ENCODE results near the gene SRSF6. TPM values are rescaled to one million over a fixed set of nuclear protein-coding genes. Genes with fewer than 3 reads are reported as not detected.
"Not testable (repeated sequence)": the region's sequence is repeated elsewhere in the genome, so short reads cannot be mapped to it uniquely, and the experiment has no call there.

Gene SRSF6
- polyA plus RNA-seq, 1 donor from 2014 or later, result 225 TPM

DNA sequence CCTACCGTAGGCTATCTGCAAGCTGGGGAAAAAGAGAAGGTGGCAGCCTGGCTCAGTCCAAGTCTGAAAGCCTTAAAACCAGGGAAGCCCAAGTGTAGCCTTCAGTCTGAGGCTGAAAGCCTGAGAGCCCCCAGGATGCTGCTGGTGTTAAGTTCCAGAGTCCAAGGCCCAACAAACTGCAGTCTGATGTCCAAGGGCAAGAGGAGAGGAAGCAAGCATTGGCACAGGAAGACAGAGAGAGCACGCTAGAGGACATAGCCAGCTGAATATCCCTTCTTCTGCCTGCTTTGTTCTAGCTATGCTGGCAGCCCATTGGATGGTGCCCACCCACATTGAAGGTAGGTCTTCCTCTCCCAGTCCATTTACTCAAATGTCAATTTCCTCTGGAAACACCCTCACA lies 37.7 kb downstream of the SRSF6 start:
- Histone ChIP-seq H4K20me1 (ENCODE audit: insufficient read depth) (no peaks in the 10 kb centered on the region), H3K4me2 (ENCODE audit: low read length) (no peak overlapping the region), H3K4me3 (ENCODE audit: low read length) (no peak overlapping the region), H3K27ac (ENCODE audit: low read length) (no peak overlapping the region), H3K9me2 (ENCODE audit: insufficient read depth, low read length) (no peaks in the 10 kb centered on the region), H3K79me2 (replicated peaks; ENCODE audit: insufficient read depth, low read length) (no peaks in the 10 kb centered on the region), H2AFZ (ENCODE audit: low read depth, low read length) (no peak overlapping the region), H3K36me3 (ENCODE audit: insufficient read depth, low read length) (no peaks in the 10 kb centered on the region), H3K9ac (ENCODE audit: low read length) (no peak overlapping the region), H3K9me3 (ENCODE audit: low read length) (no peaks in the 10 kb centered on the region), H3K27me3 (ENCODE audit: insufficient read depth, low read depth, low read length) (no peaks in the 10 kb centered on the region), H3F3A (ENCODE audit: insufficient read depth, low read length, poor library complexity, severe bottlenecking) (no peaks in the 10 kb centered on the region)
- TF ChIP-seq POLR2AphosphoS5 (IDR thresholded peaks at IDR 0.05) (no peak), TAF1 (IDR thresholded peaks at IDR 0.05; ENCODE audit: low read depth) (no peak), EZH2 (IDR thresholded peaks at IDR 0.05; ENCODE audit: borderline replicate concordance, insufficient read depth, low read length, poor library complexity, severe bottlenecking) (no peak), SMC3 (conservative IDR thresholded peaks at IDR 0.05; ENCODE audit: poor library complexity) (no peak), RAD21 (conservative IDR thresholded peaks at IDR 0.05) (no peak), MXI1 (conservative IDR thresholded peaks at IDR 0.05; ENCODE audit: poor library complexity, severe bottlenecking) (no peak), EP300 (conservative IDR thresholded peaks at IDR 0.05; ENCODE audit: poor library complexity, severe bottlenecking) (no peak)
- TF ChIP-seq, protein P1, sequence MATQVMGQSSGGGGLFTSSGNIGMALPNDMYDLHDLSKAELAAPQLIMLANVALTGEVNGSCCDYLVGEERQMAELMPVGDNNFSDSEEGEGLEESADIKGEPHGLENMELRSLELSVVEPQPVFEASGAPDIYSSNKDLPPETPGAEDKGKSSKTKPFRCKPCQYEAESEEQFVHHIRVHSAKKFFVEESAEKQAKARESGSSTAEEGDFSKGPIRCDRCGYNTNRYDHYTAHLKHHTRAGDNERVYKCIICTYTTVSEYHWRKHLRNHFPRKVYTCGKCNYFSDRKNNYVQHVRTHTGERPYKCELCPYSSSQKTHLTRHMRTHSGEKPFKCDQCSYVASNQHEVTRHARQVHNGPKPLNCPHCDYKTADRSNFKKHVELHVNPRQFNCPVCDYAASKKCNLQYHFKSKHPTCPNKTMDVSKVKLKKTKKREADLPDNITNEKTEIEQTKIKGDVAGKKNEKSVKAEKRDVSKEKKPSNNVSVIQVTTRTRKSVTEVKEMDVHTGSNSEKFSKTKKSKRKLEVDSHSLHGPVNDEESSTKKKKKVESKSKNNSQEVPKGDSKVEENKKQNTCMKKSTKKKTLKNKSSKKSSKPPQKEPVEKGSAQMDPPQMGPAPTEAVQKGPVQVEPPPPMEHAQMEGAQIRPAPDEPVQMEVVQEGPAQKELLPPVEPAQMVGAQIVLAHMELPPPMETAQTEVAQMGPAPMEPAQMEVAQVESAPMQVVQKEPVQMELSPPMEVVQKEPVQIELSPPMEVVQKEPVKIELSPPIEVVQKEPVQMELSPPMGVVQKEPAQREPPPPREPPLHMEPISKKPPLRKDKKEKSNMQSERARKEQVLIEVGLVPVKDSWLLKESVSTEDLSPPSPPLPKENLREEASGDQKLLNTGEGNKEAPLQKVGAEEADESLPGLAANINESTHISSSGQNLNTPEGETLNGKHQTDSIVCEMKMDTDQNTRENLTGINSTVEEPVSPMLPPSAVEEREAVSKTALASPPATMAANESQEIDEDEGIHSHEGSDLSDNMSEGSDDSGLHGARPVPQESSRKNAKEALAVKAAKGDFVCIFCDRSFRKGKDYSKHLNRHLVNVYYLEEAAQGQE (IDR thresholded peaks at IDR 0.05; ENCODE audit: borderline replicate concordance), result no peak
- TF ChIP-seq, protein P2, sequence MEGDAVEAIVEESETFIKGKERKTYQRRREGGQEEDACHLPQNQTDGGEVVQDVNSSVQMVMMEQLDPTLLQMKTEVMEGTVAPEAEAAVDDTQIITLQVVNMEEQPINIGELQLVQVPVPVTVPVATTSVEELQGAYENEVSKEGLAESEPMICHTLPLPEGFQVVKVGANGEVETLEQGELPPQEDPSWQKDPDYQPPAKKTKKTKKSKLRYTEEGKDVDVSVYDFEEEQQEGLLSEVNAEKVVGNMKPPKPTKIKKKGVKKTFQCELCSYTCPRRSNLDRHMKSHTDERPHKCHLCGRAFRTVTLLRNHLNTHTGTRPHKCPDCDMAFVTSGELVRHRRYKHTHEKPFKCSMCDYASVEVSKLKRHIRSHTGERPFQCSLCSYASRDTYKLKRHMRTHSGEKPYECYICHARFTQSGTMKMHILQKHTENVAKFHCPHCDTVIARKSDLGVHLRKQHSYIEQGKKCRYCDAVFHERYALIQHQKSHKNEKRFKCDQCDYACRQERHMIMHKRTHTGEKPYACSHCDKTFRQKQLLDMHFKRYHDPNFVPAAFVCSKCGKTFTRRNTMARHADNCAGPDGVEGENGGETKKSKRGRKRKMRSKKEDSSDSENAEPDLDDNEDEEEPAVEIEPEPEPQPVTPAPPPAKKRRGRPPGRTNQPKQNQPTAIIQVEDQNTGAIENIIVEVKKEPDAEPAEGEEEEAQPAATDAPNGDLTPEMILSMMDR (IDR thresholded peaks at IDR 0.05; ENCODE audit: poor library complexity, severe bottlenecking), result no peak

DNA sequence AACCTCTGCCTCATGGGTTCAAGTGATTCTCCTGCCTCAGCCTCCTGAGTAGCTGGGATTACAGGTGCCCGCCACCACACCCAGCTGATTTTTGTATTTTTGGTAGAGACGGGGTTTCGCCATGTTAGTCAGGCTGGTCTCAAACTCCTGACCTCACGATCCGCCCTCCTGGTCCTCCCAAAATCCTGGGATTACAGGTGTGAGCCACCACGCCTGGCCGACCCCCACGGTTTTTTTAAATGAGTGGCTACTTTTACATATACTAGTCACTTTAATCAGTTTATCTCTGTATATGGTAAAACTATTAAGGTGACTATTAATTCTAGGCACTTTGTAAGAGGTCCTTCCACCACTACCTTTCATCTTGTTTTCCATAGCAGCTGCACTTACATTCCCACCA lies 44.3 kb downstream of the SRSF6 start:
- H3K36me3 ChIP-seq (ENCODE audit: insufficient read depth, low read length); H4K20me1 ChIP-seq (ENCODE audit: insufficient read depth); H3K9me2 ChIP-seq (ENCODE audit: insufficient read depth, low read length); H3K9ac ChIP-seq (ENCODE audit: low read length); H3K27ac ChIP-seq (ENCODE audit: low read length); H3K4me3 ChIP-seq (ENCODE audit: low read length); H3K9me3 ChIP-seq (ENCODE audit: low read length); H3K27me3 ChIP-seq (ENCODE audit: insufficient read depth, low read depth, low read length); H2AFZ ChIP-seq (ENCODE audit: low read depth, low read length); H3F3A ChIP-seq (ENCODE audit: insufficient read depth, low read length, poor library complexity, severe bottlenecking); H3K4me2 ChIP-seq (ENCODE audit: low read length); H3K79me2 ChIP-seq (replicated peaks; ENCODE audit: insufficient read depth, low read length): not testable (repeated sequence)

DNA sequence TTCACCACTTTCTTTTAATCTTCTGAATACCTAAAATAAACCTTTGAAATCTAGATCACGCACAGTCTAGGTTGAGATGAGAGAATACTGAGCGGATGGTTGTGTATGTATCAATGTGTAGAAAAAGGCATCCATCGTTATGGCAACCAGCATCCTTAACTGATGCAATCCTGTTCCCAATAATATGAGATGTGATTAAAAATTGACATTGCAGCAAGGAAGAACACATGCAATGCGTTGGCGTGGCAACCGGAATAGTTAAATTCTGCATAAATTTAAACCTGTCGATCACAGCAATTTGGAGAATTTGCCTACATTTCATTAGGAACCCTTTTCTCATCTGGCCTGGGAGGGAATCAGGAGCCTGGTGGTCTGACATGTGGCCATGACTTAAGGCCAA lies 48.5 kb downstream of the SRSF6 start:
- H3K79me2 ChIP-seq (replicated peaks; ENCODE audit: insufficient read depth, low read length), result no peaks in the 10 kb centered on the region
- no peaks in the 10 kb centered on the region for H3F3A ChIP-seq (ENCODE audit: insufficient read depth, low read length, poor library complexity, severe bottlenecking)
- H3K4me3 ChIP-seq (ENCODE audit: low read length), result no peak overlapping the region
- no peaks in the 10 kb centered on the region for H3K9me3 ChIP-seq (ENCODE audit: low read length)
- H4K20me1 ChIP-seq (ENCODE audit: insufficient read depth), result no peaks in the 10 kb centered on the region
- no peaks in the 10 kb centered on the region for H3K9me2 ChIP-seq (ENCODE audit: insufficient read depth, low read length)
- H3K27ac ChIP-seq (ENCODE audit: low read length), result no peak overlapping the region
- TF ChIP-seq EZH2 (IDR thresholded peaks at IDR 0.05; ENCODE audit: borderline replicate concordance, insufficient read depth, low read length, poor library complexity, severe bottlenecking) (no peak), EP300 (conservative IDR thresholded peaks at IDR 0.05; ENCODE audit: poor library complexity, severe bottlenecking) (no peak), RAD21 (conservative IDR thresholded peaks at IDR 0.05) (no peak), MXI1 (conservative IDR thresholded peaks at IDR 0.05; ENCODE audit: poor library complexity, severe bottlenecking) (no peak), SMC3 (conservative IDR thresholded peaks at IDR 0.05; ENCODE audit: poor library complexity) (no peak), POLR2AphosphoS5 (IDR thresholded peaks at IDR 0.05) (no peak), TAF1 (IDR thresholded peaks at IDR 0.05; ENCODE audit: low read depth) (no peak)
- TF ChIP-seq, protein P1 (IDR thresholded peaks at IDR 0.05; ENCODE audit: borderline replicate concordance), result no peak
- TF ChIP-seq, protein P2 (IDR thresholded peaks at IDR 0.05; ENCODE audit: poor library complexity, severe bottlenecking), result no peak
- no peak overlapping the region for H3K4me2 ChIP-seq (ENCODE audit: low read length)
- H2AFZ ChIP-seq (ENCODE audit: low read depth, low read length), result no peak overlapping the region
- peaks cover 20% of the 10 kb centered on the region for H3K27me3 ChIP-seq (ENCODE audit: insufficient read depth, low read depth, low read length)
- no peak overlapping the region for H3K9ac ChIP-seq (ENCODE audit: low read length)
- no peaks in the 10 kb centered on the region for H3K36me3 ChIP-seq (ENCODE audit: insufficient read depth, low read length)
